NCI-H146 treated with DMSO at 0.1 percent for 48 hours (cell line): ENCODE measurements around the gene HOXA3.

Experiments
- DNase-seq: peaks from one replicate; lab custom pipeline; 2025; ENCODE audit not compliant: unreplicated experiment; lab: John Stamatoyannopoulos, UW

Gene HOXA3

GRCh38 chr7:27064159-27064558, 88.2 kb downstream of the HOXA3 start:
- no peak for DNase-seq

GRCh38 chr7:27062946-27063345, 89.4 kb downstream of the HOXA3 start:
- no peak for DNase-seq
